Measurements from ENCODE around the gene PARD3.

DNA sequence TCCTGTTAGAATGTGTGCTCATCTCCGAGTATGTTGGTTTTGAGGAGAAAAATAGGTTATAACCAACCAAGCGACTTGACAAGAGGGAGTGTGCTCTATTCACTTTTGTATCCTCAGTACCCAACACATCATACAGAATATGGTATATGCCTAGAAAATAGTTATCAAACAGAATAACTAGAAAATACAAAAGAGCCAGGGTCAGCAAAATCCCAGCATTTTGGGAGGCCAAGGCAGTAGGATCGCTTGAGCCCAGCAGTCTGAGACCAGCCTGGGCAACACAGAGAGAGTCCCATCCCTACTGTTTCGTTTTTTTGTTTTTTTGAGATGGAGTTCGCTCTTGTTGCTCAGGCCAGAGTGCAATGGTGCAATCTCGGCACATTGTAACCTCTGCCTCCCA lies 257.9 kb downstream of the PARD3 start:
- TF ChIP-seq, protein P1, sequence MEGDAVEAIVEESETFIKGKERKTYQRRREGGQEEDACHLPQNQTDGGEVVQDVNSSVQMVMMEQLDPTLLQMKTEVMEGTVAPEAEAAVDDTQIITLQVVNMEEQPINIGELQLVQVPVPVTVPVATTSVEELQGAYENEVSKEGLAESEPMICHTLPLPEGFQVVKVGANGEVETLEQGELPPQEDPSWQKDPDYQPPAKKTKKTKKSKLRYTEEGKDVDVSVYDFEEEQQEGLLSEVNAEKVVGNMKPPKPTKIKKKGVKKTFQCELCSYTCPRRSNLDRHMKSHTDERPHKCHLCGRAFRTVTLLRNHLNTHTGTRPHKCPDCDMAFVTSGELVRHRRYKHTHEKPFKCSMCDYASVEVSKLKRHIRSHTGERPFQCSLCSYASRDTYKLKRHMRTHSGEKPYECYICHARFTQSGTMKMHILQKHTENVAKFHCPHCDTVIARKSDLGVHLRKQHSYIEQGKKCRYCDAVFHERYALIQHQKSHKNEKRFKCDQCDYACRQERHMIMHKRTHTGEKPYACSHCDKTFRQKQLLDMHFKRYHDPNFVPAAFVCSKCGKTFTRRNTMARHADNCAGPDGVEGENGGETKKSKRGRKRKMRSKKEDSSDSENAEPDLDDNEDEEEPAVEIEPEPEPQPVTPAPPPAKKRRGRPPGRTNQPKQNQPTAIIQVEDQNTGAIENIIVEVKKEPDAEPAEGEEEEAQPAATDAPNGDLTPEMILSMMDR (IDR thresholded peaks at IDR 0.05) = no peak
- TF ChIP-seq POLR2A (IDR thresholded peaks at IDR 0.05) (no peak), POLR2AphosphoS5 (IDR thresholded peaks at IDR 0.05) (no peak), EP300 (IDR thresholded peaks at IDR 0.05) (no peak)
